Renal cortical epithelial cell (primary cell): ENCODE results near the gene LCN15. TPM values are rescaled to one million over a fixed set of nuclear protein-coding genes. Genes with fewer than 3 reads are reported as not detected.
"Not testable (repeated sequence)": the region's sequence is repeated elsewhere in the genome, so short reads cannot be mapped to it uniquely, and the experiment has no call there.

Experiments
- DNase-seq: peaks from one replicate; pipeline ENCODE4 v3.0.0-alpha.2; 2011; ENCODE audit warnings: low read depth
- total RNA-seq: library from RNA; depleted of rRNA; stranded (reverse); fragments of >200 nt; gene quantifications from 2 replicates; pipeline ENCODE4 v1.2.3, GENCODE V29; 2014

Gene LCN15, protein sequence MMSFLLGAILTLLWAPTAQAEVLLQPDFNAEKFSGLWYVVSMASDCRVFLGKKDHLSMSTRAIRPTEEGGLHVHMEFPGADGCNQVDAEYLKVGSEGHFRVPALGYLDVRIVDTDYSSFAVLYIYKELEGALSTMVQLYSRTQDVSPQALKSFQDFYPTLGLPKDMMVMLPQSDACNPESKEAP
- total RNA-seq, result not detected in 2 replicates

DNA sequence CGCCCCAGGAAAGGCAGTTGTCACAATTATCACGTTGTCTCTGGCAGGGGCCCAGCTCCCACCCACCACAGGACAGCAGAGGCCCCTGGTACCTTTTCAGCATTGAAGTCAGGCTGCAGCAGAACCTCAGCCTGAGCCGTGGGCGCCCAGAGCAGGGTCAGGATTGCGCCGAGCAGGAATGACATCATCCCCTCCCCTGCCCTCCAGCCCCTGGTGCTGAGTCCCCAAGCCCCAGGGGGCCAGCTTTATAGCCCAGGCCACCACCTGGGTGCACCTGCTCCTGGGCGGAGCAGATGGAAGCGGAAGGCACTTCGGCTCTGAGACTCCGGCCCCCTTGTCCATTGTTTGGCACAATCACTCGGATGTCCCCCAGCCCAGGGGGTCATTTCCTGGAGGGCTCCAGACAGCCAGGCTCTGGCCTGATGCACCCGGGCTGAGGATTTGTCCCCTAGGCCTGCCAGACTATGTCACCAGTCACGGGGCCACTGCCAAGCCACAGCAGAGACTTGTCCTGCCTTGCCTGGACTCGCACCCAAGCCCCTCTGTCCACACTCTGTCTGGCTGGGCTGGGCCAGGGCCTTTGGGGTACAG is at the start of gene LCN15:
Gene LCN15, minus strand, starts transcription at position 218 of the 591 bp plus-strand sequence. Its CDS starts 30 bp downstream, at position 188.
- no peak for DNase-seq

DNA sequence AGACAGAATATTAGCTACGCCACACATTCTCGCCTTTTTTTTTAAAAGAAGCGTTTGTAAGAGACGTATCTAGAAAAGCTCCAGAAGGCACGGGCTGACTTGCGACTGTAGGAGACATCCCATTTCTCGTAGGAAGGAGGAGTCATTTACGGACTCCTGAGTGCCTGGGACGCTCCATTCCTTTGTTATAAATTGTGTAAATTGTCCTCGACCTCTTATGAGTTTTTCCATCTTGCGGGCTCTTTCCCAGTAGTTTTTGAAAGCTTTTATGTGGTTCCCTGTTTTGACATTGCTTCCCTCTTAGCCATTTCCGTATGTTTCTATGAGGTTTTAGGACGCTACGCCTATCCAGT is 44.5 kb upstream of the LCN15 start:
- peak; percentile 37 for DNase-seq

DNA sequence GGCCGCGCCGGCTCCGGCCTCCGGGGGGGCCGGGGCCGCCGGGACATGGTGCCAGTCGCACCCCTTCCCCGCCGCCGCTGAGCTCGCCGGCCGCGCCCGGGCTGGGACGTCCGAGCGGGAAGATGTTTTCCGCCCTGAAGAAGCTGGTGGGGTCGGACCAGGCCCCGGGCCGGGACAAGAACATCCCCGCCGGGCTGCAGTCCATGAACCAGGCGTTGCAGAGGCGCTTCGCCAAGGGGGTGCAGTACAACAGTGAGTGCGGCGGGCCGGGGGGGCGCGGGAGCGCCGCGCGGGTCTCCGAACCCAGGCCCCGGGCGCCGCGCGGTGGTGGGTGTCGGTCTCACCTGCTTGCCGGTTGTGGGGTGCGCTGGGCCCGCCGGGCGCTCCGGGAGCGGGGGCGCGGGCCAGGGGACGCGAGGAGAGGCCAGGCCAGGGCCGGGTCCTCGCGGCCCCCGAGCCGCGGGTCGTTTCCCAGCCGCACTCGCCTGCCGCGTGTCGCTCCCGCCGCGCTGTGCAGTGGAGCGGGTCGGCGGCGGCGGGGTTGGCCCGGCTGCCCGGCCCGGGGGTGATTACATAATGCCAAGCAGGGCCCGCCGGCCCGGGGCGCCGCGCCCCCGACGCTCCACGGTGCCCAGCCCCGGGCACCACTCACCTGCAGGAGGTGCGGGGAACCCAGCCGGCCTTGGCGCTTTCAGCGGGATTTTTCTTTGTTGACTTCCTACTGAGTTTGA is 43.9 kb upstream of the LCN15 start:
- no peak for DNase-seq

DNA sequence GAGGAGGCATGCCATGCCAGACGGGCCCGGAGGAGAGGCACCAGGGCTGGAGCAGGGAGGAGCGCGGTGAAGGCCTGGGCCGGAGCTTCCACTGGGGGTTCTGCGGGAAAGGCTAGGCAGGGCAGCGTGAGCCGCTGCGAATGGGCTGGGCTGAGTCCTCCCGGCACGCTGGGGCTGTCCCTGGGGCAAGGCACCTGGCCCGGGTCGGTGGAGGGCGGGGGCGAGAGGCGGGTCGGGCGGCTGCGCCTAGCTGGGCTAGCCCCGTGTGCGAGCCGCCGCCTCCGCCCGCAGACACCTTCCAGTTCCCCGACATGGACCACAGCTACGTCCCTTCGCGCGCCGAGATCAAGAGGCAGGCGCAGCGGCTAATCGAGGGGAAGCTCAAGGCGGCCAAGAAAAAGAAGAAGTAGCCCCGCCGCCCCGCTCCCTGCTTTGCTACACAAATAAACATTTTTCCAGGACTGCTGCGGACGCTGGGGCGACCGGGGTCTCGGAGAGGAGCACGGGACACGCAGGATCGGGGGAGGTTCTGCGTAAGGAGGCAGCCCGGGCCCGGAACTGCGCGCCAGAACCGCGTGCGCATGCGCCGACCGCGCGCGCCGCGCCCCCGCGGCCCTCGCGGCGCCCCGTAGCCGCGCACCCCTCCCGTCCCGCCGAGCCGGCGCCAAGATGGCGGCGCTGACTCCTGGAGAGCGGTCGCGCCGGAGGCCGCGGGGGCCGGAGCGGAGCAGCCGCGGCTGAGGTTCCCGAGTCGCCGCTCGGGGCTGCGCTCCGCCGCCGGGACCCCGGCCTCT is 43.2 kb upstream of the LCN15 start, which contains the start of gene RABL6:
Gene RABL6, plus strand, starts transcription at position 668 of the 794 bp plus-strand sequence. CDS start 249 bp downstream, outside the sequence.
- peak; percentile 24 for DNase-seq

DNA sequence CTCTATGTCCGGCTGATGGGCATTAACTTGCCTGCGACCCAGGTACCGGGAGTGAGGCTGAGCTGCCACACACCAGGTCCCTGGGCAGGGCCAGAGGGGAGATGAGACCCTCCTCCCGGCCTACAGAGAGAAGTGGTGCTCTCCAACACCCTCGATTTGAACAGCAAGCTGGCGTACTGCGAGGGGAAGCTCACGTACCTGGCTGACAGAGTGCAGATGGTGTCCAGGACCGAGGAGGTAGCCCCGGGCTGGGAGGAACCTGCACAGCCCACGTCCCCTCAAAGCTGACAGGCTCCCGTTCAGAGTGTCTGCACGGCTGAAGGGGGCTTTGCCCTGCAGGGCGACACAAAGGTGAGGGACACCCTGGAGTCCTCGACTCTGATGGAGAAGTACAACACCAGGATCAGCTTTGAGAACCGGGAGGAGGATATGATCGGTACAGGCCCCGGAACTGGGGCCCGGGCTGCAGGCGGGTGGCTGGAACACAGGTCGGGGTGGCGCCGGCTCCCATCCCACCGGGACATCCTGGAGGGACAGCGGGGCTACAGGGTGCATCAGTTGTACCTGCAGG is 42.4 kb upstream of the LCN15 start:
- DNase-seq, result no peak

DNA sequence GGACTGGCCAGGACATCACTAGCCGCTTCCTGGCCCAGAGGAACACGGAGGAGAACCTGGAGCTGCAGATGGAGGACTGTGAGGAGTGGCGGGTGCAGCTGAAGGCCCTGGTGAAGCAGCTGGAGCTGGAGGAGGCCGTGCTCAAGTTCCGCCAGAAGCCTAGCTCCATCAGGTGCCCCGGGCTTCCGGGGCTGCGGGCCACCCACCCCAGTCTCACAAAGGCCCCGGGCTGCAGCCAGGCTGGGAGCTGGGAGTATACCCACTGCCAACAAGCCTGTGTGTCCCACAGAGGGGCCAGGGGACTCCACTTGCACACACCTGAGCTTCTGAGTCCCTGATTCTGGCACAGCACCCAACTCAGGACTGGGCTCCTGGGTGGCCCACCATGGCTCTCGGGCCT is 41.7 kb upstream of the LCN15 start:
- DNase-seq, result no peak

DNA sequence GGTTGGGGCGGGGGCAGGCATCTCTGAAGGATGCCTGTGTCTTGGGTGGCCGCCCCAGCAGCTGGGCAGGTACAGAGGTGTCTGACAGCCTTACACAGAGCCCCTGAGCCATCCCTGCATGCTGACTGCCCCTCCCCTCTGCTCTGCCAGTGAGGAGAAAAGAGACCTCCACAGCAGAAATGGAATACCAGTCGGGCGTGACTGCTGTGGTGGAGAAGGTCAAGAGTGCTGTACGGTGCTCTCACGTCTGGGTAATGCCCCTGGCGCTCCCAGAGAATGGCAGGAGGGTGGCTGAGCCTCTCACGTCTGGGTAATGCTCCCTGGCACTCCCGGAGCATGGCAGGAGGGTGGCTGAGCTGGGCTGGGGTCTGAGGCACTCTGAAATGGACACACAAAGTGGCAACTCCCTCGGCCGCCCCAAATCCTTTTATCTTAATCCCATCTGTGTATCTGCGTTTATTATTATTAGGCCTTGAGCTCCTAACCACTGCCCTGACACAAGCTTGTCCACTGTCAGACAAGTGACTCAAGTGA is 41.0 kb upstream of the LCN15 start:
- no peak for DNase-seq

DNA sequence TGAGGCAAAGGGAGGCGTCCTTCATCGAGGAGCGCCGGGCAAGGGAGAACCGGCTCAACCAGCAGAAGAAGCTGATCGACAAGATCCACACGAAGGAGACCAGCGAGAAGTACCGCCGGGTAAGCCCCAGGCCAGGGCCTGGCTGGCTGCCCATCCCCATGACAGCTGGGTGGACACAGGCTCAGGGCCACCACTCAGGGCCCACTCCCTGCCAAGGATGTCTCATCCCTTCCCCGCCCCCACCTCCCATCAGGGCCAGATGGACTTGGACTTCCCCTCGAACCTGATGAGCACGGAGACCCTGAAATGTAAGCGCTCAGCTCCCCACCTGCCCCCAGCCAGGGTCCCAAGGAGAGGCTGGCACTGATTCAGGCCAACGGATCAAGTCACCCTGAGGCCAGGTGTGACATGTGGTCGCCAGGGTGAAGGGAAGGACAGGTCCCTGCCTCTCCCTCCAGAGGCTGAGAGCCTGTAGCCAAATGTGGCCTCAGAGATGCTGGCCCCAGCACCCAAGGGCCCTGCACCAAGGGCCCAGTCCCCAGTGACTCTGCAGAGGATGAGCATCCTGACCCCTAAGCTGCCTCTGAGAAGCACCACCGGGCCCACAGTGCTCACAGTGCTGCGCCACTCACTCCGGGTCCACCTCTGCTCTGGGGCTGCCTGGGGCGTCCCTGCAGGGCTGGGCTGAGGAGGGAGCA is 40.3 kb upstream of the LCN15 start:
- DNase-seq, result no peak

DNA sequence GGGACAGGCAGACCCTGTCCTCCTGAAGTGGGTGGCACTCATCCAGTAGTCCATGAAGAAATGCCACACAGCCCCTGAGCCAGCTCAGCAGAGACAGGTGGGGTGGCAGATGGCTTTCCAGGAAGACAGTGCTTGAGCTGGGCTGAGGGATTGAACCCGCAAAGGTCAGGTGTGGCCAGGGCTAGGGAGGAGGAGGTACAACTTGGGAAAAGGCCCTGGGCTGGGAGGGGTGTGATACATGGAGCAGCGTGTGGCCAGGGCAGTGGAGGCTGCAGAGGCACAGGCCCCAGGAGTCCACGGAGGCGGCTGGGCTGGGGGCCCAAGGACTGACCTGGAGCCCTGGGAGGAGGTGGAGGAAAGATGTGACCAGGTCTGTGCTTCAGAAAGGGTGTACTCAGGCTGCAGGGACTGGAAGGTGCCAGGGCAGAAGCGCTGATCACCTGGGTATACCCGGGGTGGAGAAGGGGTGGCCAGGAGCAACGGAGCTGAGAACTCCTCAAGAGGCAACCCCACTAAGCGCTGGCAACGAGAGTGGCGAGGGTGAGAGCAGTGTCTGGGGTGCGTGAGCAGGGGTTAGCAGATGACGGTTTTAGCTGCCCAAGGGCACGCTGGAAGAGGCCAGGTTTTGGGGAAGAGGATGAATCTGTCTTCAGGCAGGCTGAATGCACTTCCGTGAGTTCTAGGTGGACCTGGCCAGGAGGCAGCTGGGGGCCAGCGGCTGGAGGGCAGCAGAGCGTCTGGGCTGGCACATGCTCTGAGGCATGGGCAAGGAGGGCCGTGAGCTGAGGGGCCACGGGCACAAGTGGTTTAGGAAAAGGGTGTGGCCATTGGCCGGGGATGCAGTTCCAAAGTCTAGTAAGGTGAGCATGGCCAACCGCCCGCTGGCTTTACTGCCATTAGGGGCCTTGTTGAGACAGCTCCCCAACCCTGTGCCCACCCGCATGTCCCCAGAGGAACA is 39.5 kb upstream of the LCN15 start:
- no peak for DNase-seq

DNA sequence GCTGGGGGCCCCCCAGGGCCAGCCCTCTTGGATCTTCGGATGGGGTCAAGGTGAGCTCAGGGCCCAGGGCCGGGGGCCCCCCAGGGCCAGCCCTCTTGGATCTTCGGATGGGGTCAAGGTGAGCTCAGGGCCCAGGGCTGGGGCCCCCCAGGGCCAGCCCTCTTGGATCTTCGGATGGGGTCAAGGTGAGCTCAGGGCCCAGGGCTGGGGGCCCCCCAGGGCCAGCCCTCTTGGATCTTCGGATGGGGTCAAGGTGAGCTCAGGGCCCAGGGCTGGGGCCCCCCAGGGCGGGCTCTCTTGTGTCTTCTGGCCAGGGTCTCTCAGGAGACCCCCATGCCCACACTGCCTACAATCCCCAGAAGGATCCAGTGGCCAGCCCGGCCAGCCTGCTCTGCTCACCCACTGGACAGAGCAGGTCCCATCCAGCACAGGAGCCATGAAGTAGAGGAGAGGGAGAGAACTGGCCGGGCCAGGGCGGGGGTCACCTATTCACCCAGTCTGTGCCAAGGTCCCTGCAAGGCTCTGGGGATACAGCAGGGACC is 38.8 kb upstream of the LCN15 start:
- not testable (repeated sequence) for DNase-seq

DNA sequence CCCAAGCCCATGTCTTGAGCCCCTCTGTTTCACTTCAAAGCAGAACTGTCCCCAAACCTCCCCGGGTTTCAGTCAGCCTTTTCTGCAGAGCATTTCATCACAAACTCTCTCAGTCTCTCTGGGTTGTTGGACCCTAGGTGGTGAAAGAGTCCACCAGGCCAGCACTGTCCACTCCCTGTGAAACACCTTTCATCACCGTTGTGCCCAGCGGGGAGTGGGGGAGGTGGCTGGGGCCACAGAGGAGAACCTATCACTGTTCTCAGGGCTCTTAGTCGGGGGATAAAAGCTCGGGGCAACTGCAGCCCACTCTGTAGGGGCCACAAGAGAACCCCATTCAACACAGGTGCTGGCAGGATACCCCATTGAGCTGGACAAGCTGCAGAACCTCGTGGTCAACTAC is 38.0 kb upstream of the LCN15 start:
- DNase-seq, result no peak

DNA sequence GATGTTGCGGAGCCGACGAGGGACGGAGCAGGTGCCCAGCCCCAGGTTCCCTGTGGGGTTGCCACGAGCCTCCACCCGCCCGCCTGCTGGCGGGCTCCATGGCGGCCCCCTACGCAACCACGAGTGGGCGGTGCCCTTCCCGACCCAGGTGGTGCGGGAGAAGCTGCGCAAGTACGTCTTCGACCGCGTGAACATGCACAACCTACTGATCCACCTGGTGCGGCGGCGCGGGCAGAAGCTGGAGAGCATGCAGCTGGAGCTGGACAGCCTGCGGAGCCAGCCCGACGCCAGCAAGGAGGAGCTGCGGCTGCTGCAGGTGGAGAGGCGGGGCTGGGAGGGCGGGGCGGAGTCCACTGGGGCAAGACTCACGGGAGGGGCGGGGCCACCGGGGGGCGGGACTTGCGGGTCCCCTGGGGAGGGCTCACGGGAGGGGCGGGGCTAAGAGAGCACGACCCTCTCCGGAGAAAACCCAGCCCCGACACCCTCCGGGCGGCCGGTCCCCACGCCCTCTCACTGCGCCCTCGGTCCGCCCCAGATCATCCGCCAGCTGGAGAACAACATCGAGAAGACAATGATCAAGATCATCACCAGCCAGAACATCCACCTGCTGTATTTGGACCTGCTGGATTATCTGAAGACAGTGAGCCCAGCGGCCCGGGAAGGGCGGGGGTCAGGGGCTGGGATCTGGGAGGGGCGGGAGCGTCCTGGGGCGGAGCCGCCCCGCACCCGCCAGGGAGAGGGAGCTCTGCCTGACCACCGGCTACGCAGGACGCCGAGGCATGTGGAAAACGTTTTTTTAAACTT is 35.7 kb upstream of the LCN15 start:
- DNase-seq, result peak; percentile 58

DNA sequence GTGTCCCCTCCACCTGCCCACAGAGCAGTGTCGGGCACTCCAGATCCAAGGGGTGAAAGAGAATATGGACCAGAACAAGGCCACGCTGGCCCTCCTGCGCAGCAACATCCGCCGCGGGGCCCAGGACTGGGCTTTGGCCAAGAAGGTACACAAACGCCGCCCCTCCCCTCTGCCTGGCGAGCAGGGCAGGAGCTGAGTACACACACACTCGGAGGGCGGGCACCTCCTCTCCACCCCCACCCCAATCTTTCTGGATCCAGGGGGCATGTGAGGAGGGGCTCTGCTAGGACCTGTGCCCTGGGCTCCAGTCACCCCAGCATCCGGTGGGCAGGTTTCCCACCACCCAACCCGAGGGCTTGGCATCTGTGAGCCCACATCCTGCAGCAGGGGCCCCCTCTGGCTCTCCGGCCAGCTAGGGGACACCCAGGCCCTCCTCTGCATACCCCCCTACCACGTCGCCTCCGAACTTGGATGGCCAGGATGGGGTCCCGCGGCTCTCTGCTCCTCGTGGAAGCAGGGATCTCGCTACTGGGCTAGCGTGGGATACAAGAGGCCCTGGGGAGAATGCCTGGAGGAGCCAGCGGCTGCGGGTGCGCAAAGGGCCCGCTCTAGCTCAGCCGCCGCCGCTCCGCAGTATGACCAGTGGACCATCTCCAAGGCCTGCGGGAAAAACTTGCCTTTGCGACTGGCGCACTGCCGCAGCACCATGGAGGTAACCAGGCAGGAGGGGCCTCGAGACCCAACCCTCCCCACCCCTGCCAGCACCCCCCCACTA is 34.9 kb upstream of the LCN15 start:
- no peak for DNase-seq

DNA sequence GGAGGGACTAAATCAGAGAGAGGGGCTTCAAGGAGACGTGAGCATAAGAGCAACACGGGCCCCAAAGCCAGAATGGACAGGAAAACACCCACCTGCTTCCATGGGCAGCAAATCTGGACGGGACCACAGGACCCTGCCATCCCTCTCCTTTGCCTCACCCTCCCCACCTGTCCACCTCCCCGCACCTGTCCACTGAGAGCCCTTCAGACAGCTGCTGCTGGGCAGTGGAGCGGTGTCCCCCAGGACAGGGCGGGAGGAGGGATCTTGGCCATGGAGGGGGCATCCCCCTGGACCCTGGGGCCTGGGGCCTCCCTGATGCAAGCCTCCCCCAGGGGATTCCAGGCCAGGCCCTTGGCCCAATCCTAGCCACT is 34.4 kb upstream of the LCN15 start:
- no peak for DNase-seq

DNA sequence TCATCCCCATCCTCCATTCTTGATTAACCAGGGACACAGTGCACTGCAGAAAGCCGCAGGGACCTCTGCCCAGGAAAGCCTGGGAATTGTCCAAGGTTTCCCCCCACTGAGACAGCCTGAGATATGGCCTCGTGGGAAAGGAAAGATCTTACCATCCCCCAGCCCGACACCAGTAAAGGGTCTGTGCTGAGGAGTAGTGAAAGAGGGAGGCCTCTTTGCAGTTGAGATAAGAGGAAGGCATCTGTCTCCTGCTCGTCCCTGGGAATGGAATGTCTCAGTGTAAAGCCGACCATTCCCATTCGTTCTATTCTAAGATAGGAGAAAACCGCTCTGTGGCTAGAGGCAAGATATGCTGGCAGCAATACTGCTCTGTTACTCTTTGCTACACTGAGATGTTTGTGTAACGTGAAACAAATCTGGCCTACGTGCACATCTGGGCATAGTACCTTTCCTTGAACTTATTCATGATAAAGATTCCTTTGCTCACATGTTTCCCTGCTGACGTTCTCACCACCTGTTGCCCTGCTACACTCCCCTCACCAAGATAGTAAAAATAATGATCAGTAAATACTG is 32.5 kb upstream of the LCN15 start:
- not testable (repeated sequence) for DNase-seq

DNA sequence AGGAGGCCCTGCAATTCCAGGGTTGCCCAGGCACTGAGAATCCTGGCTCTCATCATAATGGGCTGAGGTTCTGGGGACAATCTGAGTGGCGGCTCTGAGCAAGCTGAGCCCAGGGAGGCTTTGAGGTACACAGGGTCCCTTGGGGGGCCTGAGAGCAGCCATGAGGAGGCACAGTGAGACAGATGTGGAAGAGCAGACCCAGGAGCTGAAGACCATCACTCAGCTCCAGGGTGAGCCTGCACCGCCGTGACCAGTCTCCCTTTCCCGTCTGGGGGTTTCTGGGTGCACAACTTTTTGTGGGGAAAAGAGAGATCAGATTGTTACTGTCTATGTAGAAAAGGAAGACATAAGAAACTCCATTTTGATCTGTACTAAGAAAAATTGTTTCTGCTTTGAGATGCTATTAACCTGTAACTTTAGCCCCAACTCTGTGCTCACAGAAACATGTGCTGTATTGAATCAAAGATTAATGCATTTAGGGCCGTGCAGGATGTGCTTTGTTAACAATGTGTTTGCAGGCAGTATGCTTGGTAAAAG is 32.0 kb upstream of the LCN15 start, which contains the start of gene CCDC183:
Gene CCDC183, plus strand, starts transcription at position 101 of the 537 bp plus-strand sequence. Its CDS starts 60 bp downstream, at position 161.
- no peak for DNase-seq

DNA sequence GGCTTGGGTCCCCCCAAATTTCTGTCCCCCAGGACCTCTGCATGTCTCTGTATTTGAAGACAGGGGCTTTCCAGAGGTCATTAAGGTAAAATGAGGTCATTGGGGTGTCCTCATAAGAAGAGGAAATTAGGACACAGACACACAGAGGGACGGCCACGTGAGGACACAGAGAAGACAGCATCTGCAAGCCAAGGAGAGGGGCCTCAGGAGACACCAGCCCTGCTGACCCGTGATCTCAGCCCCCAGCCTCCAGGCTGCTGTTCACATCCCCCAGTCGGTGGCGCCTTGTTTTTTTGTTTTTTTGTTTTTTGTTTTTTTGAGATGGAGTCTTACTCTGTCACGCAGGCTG is 30.7 kb upstream of the LCN15 start:
- no peak for DNase-seq
